Stimulated activated CD4-positive, alpha-beta T cell treated with anti-CD3 and anti-CD28 coated beads, Interleukin-15, amount 100 ng/mL, for 24 hours (primary cell): ENCODE data around the gene WDFY2.

Experiments
- DNase-seq: peaks from one replicate; pipeline ENCODE4 v3.0.0-alpha.2; 2020

Gene WDFY2

GRCh38 chr13:51605698-51606097 is 21.4 kb downstream of the WDFY2 start:
- no peak for DNase-seq

- no peak for DNase-seq
Observed at GRCh38 chr13:51607165-51607564, 22.9 kb downstream of the WDFY2 start.

- DNase-seq: no peak
Observed at GRCh38 chr13:51608857-51609406, 24.7 kb downstream of the WDFY2 start.

GRCh38 chr13:51612867-51613266 is 28.6 kb downstream of the WDFY2 start:
- DNase-seq: no peak

GRCh38 chr13:51613535-51613934 is 29.3 kb downstream of the WDFY2 start:
- no peak for DNase-seq

GRCh38 chr13:51614350-51614786 is 30.1 kb downstream of the WDFY2 start:
- peak; percentile 59 for DNase-seq

- DNase-seq: no peak
Observed at GRCh38 chr13:51618626-51619025, 34.4 kb downstream of the WDFY2 start.

GRCh38 chr13:51619614-51620013 is 35.4 kb downstream of the WDFY2 start:
- peak; percentile 23 for DNase-seq

GRCh38 chr13:51620165-51620983 is 36.1 kb downstream of the WDFY2 start:
- DNase-seq: no peak

- DNase-seq: no peak
Observed at GRCh38 chr13:51621602-51622001, 37.3 kb downstream of the WDFY2 start.

GRCh38 chr13:51623473-51623872 is 39.2 kb downstream of the WDFY2 start:
- no peak for DNase-seq

GRCh38 chr13:51624207-51624606 is 39.9 kb downstream of the WDFY2 start:
- no peak for DNase-seq

- no peak for DNase-seq
Observed at GRCh38 chr13:51624695-51625345, 40.6 kb downstream of the WDFY2 start.

GRCh38 chr13:51625555-51626345 is 41.5 kb downstream of the WDFY2 start:
- DNase-seq: no peak

- DNase-seq: no peak
Observed at GRCh38 chr13:51626749-51627148, 42.5 kb downstream of the WDFY2 start.

- no peak for DNase-seq
Observed at GRCh38 chr13:51628059-51628852, 44.0 kb downstream of the WDFY2 start.

- DNase-seq: no peak
Observed at GRCh38 chr13:51629491-51630287, 45.4 kb downstream of the WDFY2 start.

GRCh38 chr13:51630288-51630615 is 46.0 kb downstream of the WDFY2 start:
- no peak for DNase-seq

- no peak for DNase-seq
Observed at GRCh38 chr13:51632591-51633362, 48.5 kb downstream of the WDFY2 start.

- no peak for DNase-seq
Observed at GRCh38 chr13:51635137-51635878, 51.0 kb downstream of the WDFY2 start.
